ENCODE data around the gene C15orf61. TPM values are rescaled to one million over a fixed set of nuclear protein-coding genes. Genes with fewer than 3 reads are reported as not detected.

The C15orf61 gene
- polyA plus RNA-seq, 5 donors, result 5.0 to 7.2 (median 6.1) TPM

GRCh38 chr15:67548862-67549651, 28.1 kb downstream of the C15orf61 start:
- DNase-seq, result no peak

GRCh38 chr15:67549736-67550135, 28.8 kb downstream of the C15orf61 start:
- DNase-seq, result no peak

- no peak for DNase-seq
Observed at GRCh38 chr15:67550522-67550921, 29.6 kb downstream of the C15orf61 start.

GRCh38 chr15:67551207-67551743, 30.3 kb downstream of the C15orf61 start:
- no peak for DNase-seq

- no peak for DNase-seq
Observed at GRCh38 chr15:67554580-67554979, 33.6 kb downstream of the C15orf61 start.

GRCh38 chr15:67556976-67557570, 36.1 kb downstream of the C15orf61 start:
- DNase-seq, result no peak

- DNase-seq, result no peak
Observed at GRCh38 chr15:67558502-67558901, 37.6 kb downstream of the C15orf61 start.

GRCh38 chr15:67559158-67559557, 38.2 kb downstream of the C15orf61 start:
- DNase-seq, result no peak

- DNase-seq, result no peak
Observed at GRCh38 chr15:67559576-67559975, 38.6 kb downstream of the C15orf61 start.

GRCh38 chr15:67560320-67560719, 39.4 kb downstream of the C15orf61 start:
- DNase-seq, result no peak

- DNase-seq, result no peak
Observed at GRCh38 chr15:67563092-67563491, 42.2 kb downstream of the C15orf61 start.

GRCh38 chr15:67564021-67564967, 43.4 kb downstream of the C15orf61 start:
- no peak for DNase-seq

GRCh38 chr15:67564968-67565345, 44.0 kb downstream of the C15orf61 start:
- DNase-seq, result no peak

- DNase-seq, result no peak
Observed at GRCh38 chr15:67569668-67570067, 48.7 kb downstream of the C15orf61 start.

- DNase-seq, result no peak
Observed at GRCh38 chr15:67570875-67571647, 50.1 kb downstream of the C15orf61 start.

GRCh38 chr15:67571648-67572415, 50.9 kb downstream of the C15orf61 start:
- no peak for DNase-seq

GRCh38 chr15:67573194-67573593, 52.3 kb downstream of the C15orf61 start:
- DNase-seq, result no peak

- no peak for DNase-seq
Observed at GRCh38 chr15:67575039-67575502, 54.1 kb downstream of the C15orf61 start.

- no peak for DNase-seq
Observed at GRCh38 chr15:67578020-67578600, 57.2 kb downstream of the C15orf61 start.

- DNase-seq, result no peak
Observed at GRCh38 chr15:67579164-67579563, 58.2 kb downstream of the C15orf61 start.
